HG02885 (cell line): ENCODE measurements around the gene CUBN.
"Not testable (repeated sequence)": the region's sequence is repeated elsewhere in the genome, so short reads cannot be mapped to it uniquely, and the experiment has no call there.

Experiments
- ATAC-seq: cut with Tn5 transposase; IDR thresholded peaks from one replicate; pipeline ENCODE4 v1.9.1; 2021; ENCODE audit warnings: mild to moderate bottlenecking; ENCODE audit not compliant: unreplicated experiment, poor library complexity

The CUBN gene

GRCh38 chr10:16853201-16853600, 276.4 kb downstream of the CUBN start:
- no peak for ATAC-seq

GRCh38 chr10:16852624-16853023, 277.0 kb downstream of the CUBN start:
- ATAC-seq = no peak

- ATAC-seq = no peak
These were observed 281.0 kb downstream of the CUBN start for GRCh38 chr10:16848562-16849154.

DNA sequence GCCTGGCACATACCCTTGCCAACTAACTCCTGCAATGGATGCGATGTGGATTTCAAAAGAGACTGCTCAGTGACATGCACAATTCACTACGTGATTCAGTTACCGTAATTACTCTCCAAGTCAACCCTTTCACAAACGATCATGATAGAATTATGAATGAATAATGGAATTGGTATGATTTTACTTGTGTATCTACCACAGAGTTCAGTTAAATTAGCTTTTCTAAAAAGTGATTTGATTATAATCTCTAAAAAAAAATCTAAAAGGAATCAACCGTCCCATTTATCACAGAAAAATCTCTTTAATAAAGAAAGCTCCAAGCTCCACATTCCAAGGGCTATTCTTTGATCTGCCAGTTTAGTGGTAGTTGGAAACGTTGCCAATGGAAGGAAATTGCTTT, 282.0 kb downstream of the CUBN start:
- no peak for ATAC-seq

DNA sequence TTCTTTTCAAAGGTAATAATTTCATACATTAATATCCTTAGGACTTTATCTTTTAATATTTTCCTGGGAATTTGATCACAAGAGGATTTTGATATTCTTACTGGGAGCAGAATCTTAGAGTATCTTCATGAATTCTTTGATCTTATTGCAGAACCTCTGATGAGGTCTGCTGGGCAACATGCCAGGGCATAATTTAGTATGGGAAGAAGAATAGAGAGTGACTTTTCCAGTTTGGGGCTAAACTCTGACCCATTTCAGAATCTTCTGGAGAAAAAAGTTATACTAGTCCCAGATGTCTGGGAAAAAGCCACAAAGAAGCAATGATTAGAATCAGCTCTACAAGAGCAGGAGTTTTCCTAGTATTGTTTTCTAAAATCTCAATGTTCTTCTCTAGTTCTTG, 284.4 kb downstream of the CUBN start:
- ATAC-seq = no peak

DNA sequence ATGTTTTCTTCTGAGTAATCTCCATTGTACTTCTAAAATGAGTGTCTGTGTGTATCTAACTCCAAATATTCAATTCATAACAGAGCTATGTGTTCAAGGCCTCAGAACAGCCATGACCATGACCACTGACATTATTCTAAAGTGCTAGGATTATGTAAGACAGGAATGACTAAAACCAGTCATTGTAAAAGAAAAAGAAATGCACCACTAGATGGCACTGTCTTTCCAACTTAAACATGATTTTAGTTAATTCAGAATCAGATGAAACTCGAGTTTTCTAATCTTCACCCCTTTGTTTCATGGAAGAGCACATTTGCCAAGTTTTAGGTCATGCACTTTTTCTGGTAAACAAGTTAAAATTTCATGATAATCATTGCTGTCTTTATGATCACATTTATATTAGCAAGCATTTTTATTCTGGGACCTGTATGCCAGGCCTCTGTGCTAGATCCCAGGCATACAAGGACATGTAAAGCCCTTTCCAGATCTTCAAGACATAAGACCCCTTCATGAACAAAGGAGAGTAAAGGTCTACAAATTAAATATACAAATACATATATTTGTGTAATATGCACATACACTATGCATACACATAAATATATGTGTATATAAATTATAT, 286.2 kb downstream of the CUBN start:
- peak; percentile 73 for ATAC-seq

GRCh38 chr10:16835228-16835627, 294.4 kb downstream of the CUBN start:
- ATAC-seq = no peak

DNA sequence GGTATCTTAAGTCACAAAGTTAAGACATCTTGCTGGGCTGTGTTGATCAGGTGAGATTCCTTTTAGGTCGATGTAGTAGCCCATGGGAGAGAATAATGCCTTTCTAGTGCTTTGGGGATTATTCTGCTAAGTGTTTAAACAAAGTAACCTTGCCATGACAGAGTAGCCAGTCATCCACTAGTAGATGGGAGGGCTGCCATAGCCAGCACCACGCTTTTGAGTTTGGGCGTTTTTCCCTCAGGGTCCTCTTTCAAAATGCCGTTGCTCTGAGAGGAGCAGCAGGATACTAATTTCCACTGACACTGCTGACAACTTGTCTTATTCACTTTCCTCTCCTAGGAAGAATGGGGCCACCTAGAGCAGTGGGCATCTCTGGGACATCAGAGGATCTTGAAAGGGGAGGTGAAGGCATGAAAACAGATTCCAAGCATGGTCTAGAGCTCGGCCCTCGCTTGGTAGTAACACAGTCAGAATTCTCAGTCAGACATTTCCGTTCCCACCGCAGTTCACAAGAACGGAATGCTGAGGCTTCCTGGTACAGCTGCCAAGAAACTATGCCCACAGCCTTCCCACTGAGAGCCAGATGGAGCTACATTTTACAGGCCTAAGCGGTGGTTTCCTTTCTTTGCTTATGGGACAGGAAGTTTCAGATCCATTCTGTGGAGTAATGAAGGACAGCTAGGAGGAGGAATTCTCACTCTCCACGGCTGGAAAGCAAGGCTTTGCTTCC, 297.1 kb downstream of the CUBN start:
- ATAC-seq = no peak

- ATAC-seq = no peak
These were observed 300.9 kb downstream of the CUBN start for GRCh38 chr10:16828701-16829175.

DNA sequence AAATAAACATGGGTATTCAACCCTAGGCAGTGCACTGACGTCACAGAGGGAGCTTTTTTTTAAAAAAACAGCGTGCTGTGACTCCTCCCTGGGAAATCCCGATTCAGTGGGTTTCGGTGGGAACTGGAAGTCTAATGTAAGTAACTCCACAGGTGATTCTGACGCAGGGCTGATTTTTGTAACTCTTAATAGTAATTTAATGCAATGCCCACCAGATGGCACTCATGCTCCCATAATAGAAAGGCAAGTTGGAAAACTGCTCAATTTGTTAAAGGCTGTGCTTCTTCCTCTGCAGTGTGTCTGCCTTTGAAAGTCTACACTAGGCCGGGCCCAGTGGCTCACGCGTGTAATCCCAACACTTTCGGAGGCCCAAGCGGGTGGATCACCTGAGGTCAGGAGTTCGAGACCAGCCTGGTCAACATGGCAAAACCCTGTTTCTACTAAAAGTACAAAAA, 301.5 kb downstream of the CUBN start:
- peak; percentile 93 for ATAC-seq

DNA sequence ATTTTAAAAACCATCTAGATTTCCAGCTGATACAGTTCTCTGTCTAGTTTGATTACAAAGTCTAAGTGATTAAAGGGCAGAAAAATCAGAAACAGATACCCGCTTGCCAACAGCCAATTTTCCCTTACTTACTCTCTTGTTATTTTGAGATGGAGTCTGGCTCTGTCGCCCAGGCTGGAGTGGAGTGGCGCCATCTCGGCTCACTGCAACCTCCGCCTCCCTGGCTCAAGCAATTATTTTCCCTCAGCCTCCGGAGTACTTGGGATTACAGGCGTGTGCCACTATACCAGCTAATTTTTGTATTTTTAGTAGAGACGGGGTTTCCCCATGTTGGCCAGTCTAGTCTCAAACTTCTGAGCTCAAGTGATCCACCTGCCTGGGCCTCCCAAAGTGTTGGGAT, 302.1 kb downstream of the CUBN start:
- ATAC-seq = not testable (repeated sequence)

GRCh38 chr10:16822726-16823360, 306.8 kb downstream of the CUBN start:
- no peak for ATAC-seq

DNA sequence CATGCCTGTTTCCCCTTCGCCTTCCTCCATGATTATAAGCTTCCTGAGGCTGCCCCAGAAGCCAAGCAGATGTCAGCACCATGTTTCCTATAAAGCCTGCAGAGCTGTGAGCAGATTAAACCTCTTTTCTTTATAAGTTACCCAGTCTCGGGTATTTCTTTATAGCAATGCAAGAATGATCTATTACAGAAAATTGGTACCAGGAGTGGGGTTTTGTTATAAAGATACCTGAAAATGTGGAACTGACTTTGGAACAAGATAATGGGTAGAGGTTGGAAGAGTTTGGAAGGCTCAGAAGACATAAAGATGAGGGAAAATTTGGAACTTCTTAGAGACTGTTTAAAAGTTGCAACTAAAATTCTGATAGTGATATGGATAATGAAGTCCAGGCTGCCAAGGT, 307.6 kb downstream of the CUBN start:
- no peak for ATAC-seq

GRCh38 chr10:16820421-16820820, 309.2 kb downstream of the CUBN start:
- no peak for ATAC-seq

- ATAC-seq = no peak
These were observed 309.6 kb downstream of the CUBN start for GRCh38 chr10:16820018-16820417.

DNA sequence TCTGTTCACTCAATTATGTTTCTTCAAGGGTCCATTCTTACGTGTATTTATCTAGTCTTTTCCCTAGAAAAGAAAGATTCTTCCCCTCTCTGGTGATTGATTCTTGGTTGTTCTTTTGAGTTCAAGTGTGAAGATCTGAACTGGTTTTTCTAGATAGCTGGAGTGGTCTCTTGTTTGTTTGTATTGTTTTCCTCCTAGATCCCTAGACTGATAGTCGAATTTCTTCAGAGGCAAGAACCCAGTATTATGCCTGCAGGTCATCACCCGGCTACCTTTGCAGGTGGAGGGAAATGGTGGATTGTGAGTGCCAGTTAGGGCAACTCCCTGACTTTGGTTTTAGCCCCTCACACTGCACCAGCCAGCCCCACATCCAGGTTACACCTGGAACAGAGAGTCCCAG, 310.2 kb downstream of the CUBN start:
- ATAC-seq = no peak

DNA sequence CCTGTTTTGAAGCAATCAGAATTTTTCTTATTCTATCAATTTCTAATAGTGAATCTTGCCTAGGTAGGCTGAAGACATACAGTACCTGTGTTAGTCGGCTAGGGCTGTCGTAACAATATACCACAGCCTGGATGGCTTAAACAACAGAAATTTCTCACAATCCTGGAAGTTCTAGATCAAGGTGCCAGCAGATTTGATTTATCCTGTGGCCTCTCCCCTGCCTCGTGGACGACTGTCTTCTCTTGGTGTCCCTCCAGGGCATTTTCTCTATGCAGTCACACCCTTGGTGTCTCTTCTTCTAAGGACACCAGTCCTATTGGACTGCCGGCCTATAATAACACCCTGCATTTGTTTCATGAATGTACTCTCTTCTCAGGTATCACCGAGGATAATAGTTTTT, 310.6 kb downstream of the CUBN start:
- no peak for ATAC-seq

DNA sequence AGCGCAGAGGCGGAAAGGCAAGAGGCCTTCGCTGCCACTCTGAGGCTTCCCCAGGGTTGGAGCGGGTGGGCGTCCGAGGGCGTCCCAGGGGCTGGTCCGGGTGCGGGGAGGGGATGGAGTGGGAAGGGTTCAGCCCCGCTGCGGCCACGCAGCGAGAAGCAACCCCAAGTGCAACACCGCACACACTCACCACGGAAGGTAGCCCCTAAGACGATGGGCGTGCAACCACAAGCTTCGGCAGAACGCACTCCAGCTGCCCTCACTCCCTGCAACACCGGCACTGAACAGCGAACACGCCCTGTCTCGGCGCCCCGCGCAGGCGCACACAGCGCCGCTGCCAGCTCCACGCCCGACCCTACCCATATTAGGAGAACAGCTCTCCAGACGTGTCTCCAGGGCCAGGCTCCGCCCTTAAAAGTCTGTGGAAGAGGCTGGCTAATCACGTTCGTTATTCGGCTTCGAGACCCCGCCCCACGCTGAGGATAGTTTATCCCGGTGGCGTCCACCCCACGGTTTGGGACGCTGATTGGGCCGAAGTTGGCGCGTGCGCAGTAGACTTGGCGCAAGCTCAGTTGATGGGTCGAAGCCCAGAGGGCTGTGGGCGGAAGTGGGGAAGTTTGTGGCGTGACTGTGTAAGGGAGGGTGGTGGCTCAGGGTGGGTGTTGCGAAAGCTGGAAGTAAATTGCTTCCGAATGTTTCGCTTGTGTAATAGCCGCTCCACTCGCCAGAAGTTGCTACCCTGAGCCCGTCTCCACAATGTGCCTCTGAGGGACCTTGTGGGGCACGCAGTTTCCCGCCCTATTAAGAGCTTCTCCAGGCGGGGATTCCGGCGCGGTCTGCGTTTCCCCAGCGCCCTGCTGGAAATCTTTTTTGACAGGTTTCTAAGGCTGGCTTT, 312.2 kb downstream of the CUBN start, which contains the start of gene RSU1:
Gene RSU1, minus strand, starts transcription at position 300 of the 895 bp plus-strand sequence. CDS start 343 bp downstream, outside the sequence.
- ATAC-seq = peak; percentile 98

GRCh38 chr10:16816830-16817124, 312.8 kb downstream of the CUBN start:
- ATAC-seq = no peak

GRCh38 chr10:16816171-16816570, 313.4 kb downstream of the CUBN start:
- no peak for ATAC-seq
